Astrocyte (in vitro differentiated cells and primary cell): ENCODE results near the gene IL20RB.

ENCODE experiments used
- EZH2 ChIP-seq: IDR thresholded peaks from 2 replicates; pipeline ENCODE4 v1.6.1; 2012; ENCODE audit warnings: mild to moderate bottlenecking, low read length, inconsistent platforms; ENCODE audit not compliant: insufficient read depth
- TF ChIP-seq, protein P1 (sequence below): IDR thresholded peaks from 2 replicates; pipeline ENCODE4 v1.5.1; 2011; ENCODE audit warnings: low read depth, mild to moderate bottlenecking, inconsistent platforms, low read length, moderate library complexity; ENCODE audit not compliant: insufficient read depth

DNA sequence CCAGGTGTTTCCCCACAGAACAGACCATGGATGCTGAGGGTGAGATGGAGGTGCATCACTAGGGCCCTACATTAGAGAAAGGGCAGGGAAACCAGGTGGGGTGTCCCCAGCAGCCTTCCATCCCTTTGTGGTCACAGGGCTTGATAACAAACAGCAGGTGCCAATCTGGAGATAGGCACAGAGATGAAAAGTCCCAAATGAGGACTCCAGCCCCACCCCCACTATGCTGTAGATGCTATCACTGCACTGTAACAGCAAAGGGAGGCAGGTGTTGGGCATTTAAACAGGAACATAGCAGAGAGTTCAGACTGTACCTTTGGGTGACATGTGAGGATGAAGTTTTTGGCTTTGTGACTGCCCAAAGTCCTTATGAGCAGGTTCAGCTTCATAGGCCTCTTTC lies 21.4 kb downstream of the IL20RB start:
- TF ChIP-seq, protein P1, sequence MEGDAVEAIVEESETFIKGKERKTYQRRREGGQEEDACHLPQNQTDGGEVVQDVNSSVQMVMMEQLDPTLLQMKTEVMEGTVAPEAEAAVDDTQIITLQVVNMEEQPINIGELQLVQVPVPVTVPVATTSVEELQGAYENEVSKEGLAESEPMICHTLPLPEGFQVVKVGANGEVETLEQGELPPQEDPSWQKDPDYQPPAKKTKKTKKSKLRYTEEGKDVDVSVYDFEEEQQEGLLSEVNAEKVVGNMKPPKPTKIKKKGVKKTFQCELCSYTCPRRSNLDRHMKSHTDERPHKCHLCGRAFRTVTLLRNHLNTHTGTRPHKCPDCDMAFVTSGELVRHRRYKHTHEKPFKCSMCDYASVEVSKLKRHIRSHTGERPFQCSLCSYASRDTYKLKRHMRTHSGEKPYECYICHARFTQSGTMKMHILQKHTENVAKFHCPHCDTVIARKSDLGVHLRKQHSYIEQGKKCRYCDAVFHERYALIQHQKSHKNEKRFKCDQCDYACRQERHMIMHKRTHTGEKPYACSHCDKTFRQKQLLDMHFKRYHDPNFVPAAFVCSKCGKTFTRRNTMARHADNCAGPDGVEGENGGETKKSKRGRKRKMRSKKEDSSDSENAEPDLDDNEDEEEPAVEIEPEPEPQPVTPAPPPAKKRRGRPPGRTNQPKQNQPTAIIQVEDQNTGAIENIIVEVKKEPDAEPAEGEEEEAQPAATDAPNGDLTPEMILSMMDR, result no peak
- no peak for TF ChIP-seq EZH2
